HUES64 (cell line): ENCODE measurements around the gene PRKAG1.

ENCODE experiments used
- H3K27ac ChIP-seq: 2 replicates; pipeline ENCODE4 v1.7.0; 2013; ENCODE audit warnings: low read depth, low read length, inconsistent platforms
- H3K27me3 ChIP-seq: 2 replicates; pipeline ENCODE4 v1.6.1; 2013; ENCODE audit warnings: mild to moderate bottlenecking, low read length; ENCODE audit not compliant: insufficient read depth
- H3K36me3 ChIP-seq: 2 replicates; pipeline ENCODE4 v1.6.1; 2013; ENCODE audit warnings: mild to moderate bottlenecking, low read length; ENCODE audit not compliant: insufficient read depth
- H3K4me1 ChIP-seq: 2 replicates; pipeline ENCODE4 v1.6.1; 2013; ENCODE audit warnings: mild to moderate bottlenecking, low read length, moderate library complexity; ENCODE audit not compliant: insufficient read depth
- H3K4me3 ChIP-seq: 2 replicates; pipeline ENCODE4 v1.5.1; 2013; ENCODE audit warnings: mild to moderate bottlenecking, low read length, moderate library complexity
- H3K9ac ChIP-seq: 2 replicates; pipeline ENCODE4 v1.6.1; 2013; ENCODE audit warnings: mild to moderate bottlenecking, low read depth, low read length
- H3K9me3 ChIP-seq: 2 replicates; pipeline ENCODE4 v1.6.1; 2013; ENCODE audit warnings: low read depth, low read length; ENCODE audit not compliant: insufficient read depth
- WGBS: fragments of 150-250, 120-280 bp; methylation state at CpG from one replicate; pipeline ENCODE4 v1.1.7; 2013; ENCODE audit warnings: missing lambda C conversion rate; 5-methylcytosine and 5-hydroxymethylcytosine counted together

The PRKAG1 gene

DNA sequence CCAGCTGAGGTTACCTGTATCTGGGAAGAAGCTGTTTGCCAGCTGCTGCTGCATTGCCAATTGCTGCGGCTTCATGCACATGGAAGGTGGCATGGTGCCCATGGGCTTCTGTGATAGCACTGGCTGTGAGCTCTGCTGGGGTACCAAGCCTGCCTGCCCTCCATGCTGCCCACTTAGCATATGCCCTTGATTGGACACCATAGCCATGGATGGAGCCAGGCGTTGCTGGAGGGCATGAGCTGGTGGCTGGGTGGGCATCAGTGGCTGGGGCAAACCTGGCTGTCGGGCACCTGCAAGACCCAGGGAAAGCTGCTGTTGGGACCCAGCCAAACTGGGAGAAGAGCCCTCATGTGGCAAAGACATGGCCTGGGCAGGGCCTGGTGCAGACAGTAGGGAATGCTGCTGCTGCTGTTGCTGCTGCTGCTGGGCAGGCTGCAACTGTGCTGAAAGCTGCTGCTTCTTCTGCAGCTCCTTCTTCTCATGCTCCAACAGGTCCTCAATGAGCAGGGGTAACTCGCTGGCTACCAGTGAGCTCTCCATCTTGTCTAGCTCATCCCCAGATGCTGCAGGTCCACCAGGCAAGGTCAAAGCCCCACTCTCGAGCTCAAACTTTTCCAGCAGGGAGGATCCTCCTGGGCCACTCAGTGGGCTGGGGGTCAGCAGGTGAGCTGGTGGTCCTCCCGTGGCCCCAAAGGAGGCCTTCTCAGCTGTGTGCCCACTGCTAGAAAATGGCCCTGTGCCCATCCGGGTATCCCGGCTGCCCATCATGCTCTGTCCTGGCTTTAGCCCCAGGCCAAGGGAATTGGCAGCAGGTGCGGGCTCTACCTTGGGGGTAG, 18.8 kb upstream of the PRKAG1 start:
- no peaks in the 10 kb centered on the region for H3K4me1 ChIP-seq
- H3K9me3 ChIP-seq, result no peaks in the 10 kb centered on the region
- no peaks in the 10 kb centered on the region for H3K27me3 ChIP-seq
- no peak overlapping the region for H3K4me3 ChIP-seq
- H3K27ac ChIP-seq, result no peak overlapping the region
- WGBS, result 95% methylated on average over 9 of the region's 9 CpGs
- peaks cover 98% of the 10 kb centered on the region for H3K36me3 ChIP-seq
- H3K9ac ChIP-seq, result no peak overlapping the region

- Histone ChIP-seq H3K36me3 (peaks cover 98% of the 10 kb centered on the region), H3K27ac (no peak overlapping the region), H3K4me1 (no peaks in the 10 kb centered on the region), H3K4me3 (no peak overlapping the region), H3K9ac (no peak overlapping the region), H3K27me3 (no peaks in the 10 kb centered on the region), H3K9me3 (no peaks in the 10 kb centered on the region)
- 94% methylated on average over 4 of the region's 4 CpGs for WGBS
Observed at GRCh38 chr12:49036029-49036428, 17.5 kb upstream of the PRKAG1 start.

- 96% methylated on average over 4 of the region's 4 CpGs for WGBS
- Histone ChIP-seq H3K9ac (no peak overlapping the region), H3K4me1 (no peaks in the 10 kb centered on the region), H3K27ac (no peak overlapping the region), H3K4me3 (no peak overlapping the region), H3K27me3 (no peaks in the 10 kb centered on the region), H3K36me3 (peaks cover 94% of the 10 kb centered on the region), H3K9me3 (no peaks in the 10 kb centered on the region)
Observed at GRCh38 chr12:49034286-49034622, 15.7 kb upstream of the PRKAG1 start.

GRCh38 chr12:49033611-49034285, 15.2 kb upstream of the PRKAG1 start:
- WGBS, result 96% methylated on average over 12 of the region's 12 CpGs
- no peaks in the 10 kb centered on the region for H3K9me3 ChIP-seq
- H3K27ac ChIP-seq, result no peak overlapping the region
- H3K36me3 ChIP-seq, result peaks cover 94% of the 10 kb centered on the region
- no peaks in the 10 kb centered on the region for H3K4me1 ChIP-seq
- no peaks in the 10 kb centered on the region for H3K27me3 ChIP-seq
- H3K4me3 ChIP-seq, result no peak overlapping the region
- H3K9ac ChIP-seq, result no peak overlapping the region

- WGBS, result 92% methylated on average over 3 of the region's 3 CpGs
- H3K4me1 ChIP-seq, result no peaks in the 10 kb centered on the region
- no peaks in the 10 kb centered on the region for H3K9me3 ChIP-seq
- H3K36me3 ChIP-seq, result peaks cover 94% of the 10 kb centered on the region
- no peak overlapping the region for H3K9ac ChIP-seq
- H3K27me3 ChIP-seq, result no peaks in the 10 kb centered on the region
- no peak overlapping the region for H3K27ac ChIP-seq
- no peak overlapping the region for H3K4me3 ChIP-seq
Observed at GRCh38 chr12:49032679-49033447, 14.3 kb upstream of the PRKAG1 start.

- Histone ChIP-seq H3K9me3 (no peaks in the 10 kb centered on the region), H3K9ac (no peak overlapping the region), H3K36me3 (peaks cover 94% of the 10 kb centered on the region), H3K27ac (no peak overlapping the region), H3K4me3 (no peak overlapping the region), H3K4me1 (no peaks in the 10 kb centered on the region), H3K27me3 (no peaks in the 10 kb centered on the region)
- 93% methylated on average over 4 of the region's 4 CpGs for WGBS
Observed at GRCh38 chr12:49032276-49032675, 13.7 kb upstream of the PRKAG1 start.

- Histone ChIP-seq H3K9me3 (no peaks in the 10 kb centered on the region), H3K9ac (no peak overlapping the region), H3K27ac (no peak overlapping the region), H3K4me3 (no peak overlapping the region), H3K27me3 (no peaks in the 10 kb centered on the region), H3K4me1 (no peaks in the 10 kb centered on the region), H3K36me3 (peaks cover 93% of the 10 kb centered on the region)
- WGBS, result 96% methylated on average over 8 of the region's 8 CpGs
Observed at GRCh38 chr12:49031573-49032161, 13.1 kb upstream of the PRKAG1 start.

DNA sequence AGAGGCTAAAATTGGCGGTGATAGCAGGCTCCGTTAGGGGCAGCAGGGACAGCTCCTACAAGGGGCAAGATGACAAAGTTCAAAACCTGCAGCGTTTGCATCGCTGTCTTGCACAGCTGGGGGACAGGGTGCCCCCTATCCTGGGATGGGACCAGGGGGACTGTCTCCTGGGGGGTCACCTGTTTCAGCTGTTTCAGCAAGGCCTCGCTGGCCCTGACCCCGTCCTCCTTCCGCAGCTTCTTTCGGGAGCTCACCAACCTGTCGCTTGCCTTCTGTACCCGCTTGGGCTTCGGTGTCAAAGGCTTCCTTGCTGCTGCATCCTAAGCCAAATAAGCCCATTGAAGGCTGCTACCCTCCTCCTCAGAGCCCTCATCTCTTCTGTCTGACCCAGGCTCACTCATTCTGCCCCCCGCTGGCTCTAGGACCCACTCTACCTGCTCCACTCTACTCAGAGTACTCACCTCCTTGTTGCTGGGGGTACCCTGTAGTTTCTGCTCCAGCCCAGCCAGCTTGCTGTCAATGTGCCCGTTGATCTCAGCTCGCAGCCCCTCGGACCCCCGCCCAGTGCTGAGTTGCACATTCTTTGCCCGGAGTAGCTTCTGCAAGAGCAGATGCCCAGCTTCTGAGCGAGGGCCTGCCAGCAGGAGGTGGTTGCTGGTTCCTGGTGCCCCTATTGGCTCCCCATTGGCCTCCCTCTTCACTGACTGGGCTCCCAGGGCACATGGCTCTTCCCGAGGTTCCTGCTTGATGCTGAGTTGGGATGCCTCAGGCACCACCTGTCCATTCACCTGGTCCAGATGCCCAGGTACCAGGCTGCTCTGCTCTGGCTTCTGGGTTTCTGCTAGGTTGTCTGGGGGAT, 12.4 kb upstream of the PRKAG1 start:
- H3K9me3 ChIP-seq, result no peaks in the 10 kb centered on the region
- no peak overlapping the region for H3K27ac ChIP-seq
- no peak overlapping the region for H3K4me3 ChIP-seq
- no peaks in the 10 kb centered on the region for H3K27me3 ChIP-seq
- H3K36me3 ChIP-seq, result peaks cover 94% of the 10 kb centered on the region
- WGBS, result 96% methylated on average over 19 of the region's 19 CpGs
- no peaks in the 10 kb centered on the region for H3K4me1 ChIP-seq
- no peak overlapping the region for H3K9ac ChIP-seq

DNA sequence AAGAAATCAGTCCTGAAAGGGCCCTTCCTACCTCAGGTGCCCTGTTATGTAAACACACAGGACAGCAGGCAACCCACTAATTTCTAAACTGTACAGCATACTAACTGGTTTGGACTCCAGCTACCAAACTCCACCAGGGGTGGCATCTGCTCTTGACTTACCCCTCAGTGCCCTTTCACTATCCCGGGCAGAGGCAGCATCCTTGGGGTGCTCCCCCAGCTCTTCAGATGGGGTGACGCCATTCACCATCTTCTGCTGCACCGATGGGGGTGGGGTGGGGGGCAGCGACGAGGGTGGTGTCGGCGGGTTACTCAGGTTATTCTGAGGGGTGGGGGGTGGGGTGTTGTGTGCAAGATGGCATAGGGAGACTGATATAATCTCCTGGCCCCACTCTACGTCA, 11.5 kb upstream of the PRKAG1 start:
- Histone ChIP-seq H3K4me1 (no peaks in the 10 kb centered on the region), H3K36me3 (peaks cover 96% of the 10 kb centered on the region), H3K27ac (no peak overlapping the region), H3K9ac (no peak overlapping the region), H3K27me3 (no peaks in the 10 kb centered on the region), H3K4me3 (no peak overlapping the region), H3K9me3 (no peaks in the 10 kb centered on the region)
- WGBS, result 98% methylated on average over 8 of the region's 8 CpGs

GRCh38 chr12:49028666-49029275, 10.2 kb upstream of the PRKAG1 start:
- 95% methylated on average over 10 of the region's 10 CpGs for WGBS
- H3K9ac ChIP-seq, result no peak overlapping the region
- no peak overlapping the region for H3K27ac ChIP-seq
- H3K4me1 ChIP-seq, result no peaks in the 10 kb centered on the region
- peaks cover 96% of the 10 kb centered on the region for H3K36me3 ChIP-seq
- H3K9me3 ChIP-seq, result no peaks in the 10 kb centered on the region
- no peak overlapping the region for H3K4me3 ChIP-seq
- no peaks in the 10 kb centered on the region for H3K27me3 ChIP-seq
